ENCODE data around the gene ATP2A2.
"Not testable (repeated sequence)": the region's sequence is repeated elsewhere in the genome, so short reads cannot be mapped to it uniquely, and the experiment has no call there.

Gene ATP2A2

GRCh38 chr12:110343736-110344555 lies 62.9 kb downstream of the ATP2A2 start:
- no peak for DNase-seq

GRCh38 chr12:110344657-110345056 lies 63.6 kb downstream of the ATP2A2 start:
- DNase-seq, result no peak

GRCh38 chr12:110345176-110345661 lies 64.2 kb downstream of the ATP2A2 start:
- no peak for DNase-seq

- no peak for DNase-seq
Measured at GRCh38 chr12:110345963-110346362, 64.9 kb downstream of the ATP2A2 start.

- DNase-seq, result no peak
Measured at GRCh38 chr12:110347767-110348166, 66.7 kb downstream of the ATP2A2 start.

GRCh38 chr12:110348431-110349059 lies 67.5 kb downstream of the ATP2A2 start:
- no peak for DNase-seq

- DNase-seq, result no peak
Measured at GRCh38 chr12:110349096-110349495, 68.0 kb downstream of the ATP2A2 start.

- no peak for DNase-seq
Measured at GRCh38 chr12:110349514-110350151, 68.6 kb downstream of the ATP2A2 start.

GRCh38 chr12:110351119-110351518 lies 70.1 kb downstream of the ATP2A2 start:
- DNase-seq, result no peak

GRCh38 chr12:110352401-110352800 lies 71.4 kb downstream of the ATP2A2 start:
- no peak for DNase-seq

- DNase-seq, result no peak
Measured at GRCh38 chr12:110353211-110353965, 72.3 kb downstream of the ATP2A2 start.

GRCh38 chr12:110354172-110354780 lies 73.2 kb downstream of the ATP2A2 start:
- DNase-seq, result no peak

- DNase-seq, result no peak
Measured at GRCh38 chr12:110355073-110355472, 74.0 kb downstream of the ATP2A2 start.

GRCh38 chr12:110358384-110359097 lies 77.5 kb downstream of the ATP2A2 start:
- not testable (repeated sequence) for DNase-seq

GRCh38 chr12:110361216-110361615 lies 80.2 kb downstream of the ATP2A2 start:
- no peak for DNase-seq

- no peak for DNase-seq
Measured at GRCh38 chr12:110365489-110366320, 84.7 kb downstream of the ATP2A2 start.

- DNase-seq, result no peak
Measured at GRCh38 chr12:110366321-110367142, 85.5 kb downstream of the ATP2A2 start.

- DNase-seq, result no peak
Measured at GRCh38 chr12:110367181-110367864, 86.3 kb downstream of the ATP2A2 start.

- DNase-seq, result no peak
Measured at GRCh38 chr12:110369992-110370391, 88.9 kb downstream of the ATP2A2 start.
